PFSK-1 (cell line): ENCODE measurements around the gene CYTH1. TPM values are rescaled to one million over a fixed set of nuclear protein-coding genes. Genes with fewer than 3 reads are reported as not detected.

Experiments
- FOXP2 ChIP-seq: optimal IDR thresholded peaks from 2 replicates; pipeline ENCODE3; 2011; ENCODE audit warnings: borderline replicate concordance, control low read depth, inconsistent platforms; ENCODE audit not compliant: insufficient read depth; ENCODE audit errors: extremely low read length, extremely low read depth
- POLR2AphosphoS5 ChIP-seq: IDR thresholded peaks from 2 replicates; pipeline ENCODE4 v1.6.1; 2012; ENCODE audit warnings: low read depth, mild to moderate bottlenecking, control low read depth, low read length, moderate library complexity
- REST ChIP-seq, 2 experiments: IDR thresholded peaks; 2 replicates each; pipeline versions ENCODE4 v1.6.1 to v1.8.0; 2011 to 2012; ENCODE audit warnings: low read depth in 2 of 2, low read length in 2 of 2, control low read depth in 1 of 2, inconsistent platforms in 1 of 2, mild to moderate bottlenecking in 1 of 2, moderate library complexity in 1 of 2; ENCODE audit not compliant: insufficient read depth in 1 of 2
- SIN3A ChIP-seq: IDR thresholded peaks from 2 replicates; pipeline ENCODE4 v1.6.1; 2012; ENCODE audit warnings: mild to moderate bottlenecking, low read length, moderate library complexity, borderline replicate concordance; ENCODE audit not compliant: insufficient read depth
- TAF1 ChIP-seq: IDR thresholded peaks from 2 replicates; pipeline ENCODE4 v1.6.1; 2012; ENCODE audit warnings: low read length, control low read depth, borderline replicate concordance; ENCODE audit not compliant: insufficient read depth
- polyA plus RNA-seq: library from polyadenylated mRNA; unstranded; fragments of >200 nt; gene quantifications from one replicate; pipeline ENCODE4 v1.2.1, GENCODE V29; 2012; ENCODE audit warnings: low read depth, missing spikeins; ENCODE audit not compliant: insufficient read length

CYTH1 gene
- 23.9 TPM for polyA plus RNA-seq

- TF ChIP-seq FOXP2 (no peak), POLR2AphosphoS5 (no peak), TAF1 (no peak), REST (IDR thresholded peaks at IDR 0.05; ENCODE audit: insufficient read depth in 1 of 2, low read depth in 2 of 2, low read length in 2 of 2) (no peak), SIN3A (no peak; the same call in 1 of the 2 replicates)
Observed at GRCh38 chr17:78781893-78782304, at the start of gene CYTH1. Gene CYTH1 (minus strand): TSS chr17:78782273. CDS start chr17:78782223, 50 bp downstream.

- TF ChIP-seq FOXP2 (no peak), REST (IDR thresholded peaks at IDR 0.05; ENCODE audit: insufficient read depth in 1 of 2, low read depth in 2 of 2, low read length in 2 of 2) (no peak), POLR2AphosphoS5 (no peak), TAF1 (no peak), SIN3A (no peak)
Observed at GRCh38 chr17:78829477-78829876, 47.4 kb upstream of the CYTH1 start.

GRCh38 chr17:78828470-78829185 is 46.6 kb upstream of the CYTH1 start:
- no peak for TF ChIP-seq SIN3A
- no peak for TF ChIP-seq POLR2AphosphoS5
- no peak for TF ChIP-seq TAF1
- no peak for TF ChIP-seq FOXP2
- no peak for TF ChIP-seq REST (IDR thresholded peaks at IDR 0.05; ENCODE audit: insufficient read depth in 1 of 2, low read depth in 2 of 2, low read length in 2 of 2)

- TF ChIP-seq TAF1 = no peak
- no peak for TF ChIP-seq REST (IDR thresholded peaks at IDR 0.05; ENCODE audit: insufficient read depth in 1 of 2, low read depth in 2 of 2, low read length in 2 of 2)
- TF ChIP-seq FOXP2 = no peak
- no peak for TF ChIP-seq POLR2AphosphoS5
- TF ChIP-seq SIN3A = no peak
Observed at GRCh38 chr17:78826836-78827509, 44.9 kb upstream of the CYTH1 start.
